Stimulated activated naive B cell treated with anti-CD40 and anti-IgM and Interleukin-4, amounts not matched to agents 10 μg/mL and 1 μg/mL and 100 μg/mL, for 72 hours (primary cell): Measurements from ENCODE around the gene CDC42.

Source experiments
- ATAC-seq, 2 donors: fragments of 150-1000 bp; cut with Tn5 transposase; replicated peaks; 2 replicates each; pipeline ENCODE4 v1.10.0; 2021; ENCODE audit warnings: moderate library complexity in 1 of 2
- DNase-seq: peaks from one replicate; pipeline ENCODE4 v3.0.0; 2021
- H3K27ac Mint-ChIP-seq: one replicate; pipeline ENCODE4 v1.8.0; 2022; ENCODE audit warnings: mild to moderate bottlenecking, mixed read lengths
- H3K27me3 Mint-ChIP-seq, 2 donors: one replicate each; pipeline ENCODE4 v1.8.0; 2022; ENCODE audit warnings: mixed read lengths in 2 of 2
- H3K36me3 Mint-ChIP-seq, 2 donors: one replicate each; pipeline ENCODE4 v1.8.0; 2022; ENCODE audit warnings: mixed read lengths in 2 of 2, mild to moderate bottlenecking in 1 of 2
- H3K4me1 Mint-ChIP-seq, 2 donors: one replicate each; pipeline ENCODE4 v1.8.0; 2022; ENCODE audit warnings: mixed read lengths in 2 of 2, mild to moderate bottlenecking in 1 of 2
- H3K4me3 Mint-ChIP-seq, 2 donors: one replicate each; pipeline ENCODE4 v1.8.0; 2022; ENCODE audit warnings: mild to moderate bottlenecking in 2 of 2, mixed read lengths in 2 of 2, moderate library complexity in 1 of 2
- H3K9me3 Mint-ChIP-seq, 2 donors: one replicate each; pipeline ENCODE4 v1.8.0; 2022; ENCODE audit warnings: mixed read lengths in 2 of 2, mild to moderate bottlenecking in 1 of 2

The CDC42 gene

GRCh38 chr1:22114083-22115012 lies 61.8 kb downstream of the CDC42 start:
- no peak overlapping the region for H3K4me3 Mint-ChIP-seq
- H3K9me3 Mint-ChIP-seq = no peaks in the 10 kb centered on the region
- peak overlapping the region; percentile 87 for H3K27ac Mint-ChIP-seq
- H3K27me3 Mint-ChIP-seq = no peaks in the 10 kb centered on the region
- H3K36me3 Mint-ChIP-seq = peaks cover 32 to 59% of the 10 kb centered on the region in 2 donors
- peaks cover 58 to 81% of the 10 kb centered on the region in 2 donors for H3K4me1 Mint-ChIP-seq
- ATAC-seq = no peak
- no peak for DNase-seq

- H3K9me3 Mint-ChIP-seq = no peaks in the 10 kb centered on the region
- no peak overlapping the region for H3K4me3 Mint-ChIP-seq
- H3K27ac Mint-ChIP-seq = peak overlapping the region; percentile 87
- no peaks in the 10 kb centered on the region for H3K27me3 Mint-ChIP-seq
- DNase-seq (no peak), ATAC-seq (no peak)
- H3K36me3 Mint-ChIP-seq = peaks cover 37 to 65% of the 10 kb centered on the region in 2 donors
- H3K4me1 Mint-ChIP-seq = peaks cover 58 to 86% of the 10 kb centered on the region in 2 donors
Measured at GRCh38 chr1:22115286-22115685, 62.8 kb downstream of the CDC42 start.

GRCh38 chr1:22117238-22117637 lies 64.7 kb downstream of the CDC42 start:
- no peaks in the 10 kb centered on the region for H3K27me3 Mint-ChIP-seq
- peaks cover 57 to 90% of the 10 kb centered on the region in 2 donors for H3K4me1 Mint-ChIP-seq
- no peak for DNase-seq
- no peak for ATAC-seq
- peak overlapping the region; percentile 70 for H3K27ac Mint-ChIP-seq
- peaks cover 50 to 69% of the 10 kb centered on the region in 2 donors for H3K36me3 Mint-ChIP-seq
- peak overlapping the region in 1 of 2 donors; percentile 46 for H3K4me3 Mint-ChIP-seq
- no peaks in the 10 kb centered on the region for H3K9me3 Mint-ChIP-seq

GRCh38 chr1:22117851-22118250 lies 65.3 kb downstream of the CDC42 start:
- DNase-seq (no peak), ATAC-seq (no peak)
- H3K9me3 Mint-ChIP-seq = no peaks in the 10 kb centered on the region
- H3K4me3 Mint-ChIP-seq = no peak overlapping the region
- peak overlapping the region; percentile 52 for H3K27ac Mint-ChIP-seq
- H3K4me1 Mint-ChIP-seq = peaks cover 55 to 85% of the 10 kb centered on the region in 2 donors
- H3K27me3 Mint-ChIP-seq = no peaks in the 10 kb centered on the region
- peaks cover 48 to 67% of the 10 kb centered on the region in 2 donors for H3K36me3 Mint-ChIP-seq

GRCh38 chr1:22118291-22118992 lies 65.9 kb downstream of the CDC42 start:
- peak in 1 of 2 donors; percentile 9 for ATAC-seq
- H3K4me1 Mint-ChIP-seq = peaks cover 50 to 79% of the 10 kb centered on the region in 2 donors
- H3K36me3 Mint-ChIP-seq = peaks cover 43 to 61% of the 10 kb centered on the region in 2 donors
- H3K4me3 Mint-ChIP-seq = peak overlapping the region in 1 of 2 donors; percentile 47
- H3K27ac Mint-ChIP-seq = peak overlapping the region; percentile 89
- no peak for DNase-seq
- no peaks in the 10 kb centered on the region for H3K27me3 Mint-ChIP-seq
- no peaks in the 10 kb centered on the region for H3K9me3 Mint-ChIP-seq

GRCh38 chr1:22119626-22120468 lies 67.3 kb downstream of the CDC42 start:
- H3K4me1 Mint-ChIP-seq = peaks cover 43 to 65% of the 10 kb centered on the region in 2 donors
- peak overlapping the region; percentile 9 for H3K27ac Mint-ChIP-seq
- no peaks in the 10 kb centered on the region for H3K27me3 Mint-ChIP-seq
- H3K4me3 Mint-ChIP-seq = no peak overlapping the region
- peaks cover 45 to 58% of the 10 kb centered on the region in 2 donors for H3K36me3 Mint-ChIP-seq
- no peaks in the 10 kb centered on the region for H3K9me3 Mint-ChIP-seq
- ATAC-seq = no peak
- DNase-seq = no peak

- H3K27ac Mint-ChIP-seq = peak overlapping the region; percentile 65
Measured at GRCh38 chr1:22120469-22120790, 67.9 kb downstream of the CDC42 start.

GRCh38 chr1:22121421-22121911 lies 69.0 kb downstream of the CDC42 start:
- H3K4me3 Mint-ChIP-seq = no peak overlapping the region
- H3K27ac Mint-ChIP-seq = no peak overlapping the region
- peaks cover 47 to 48% of the 10 kb centered on the region in 2 donors for H3K36me3 Mint-ChIP-seq
- no peaks in the 10 kb centered on the region for H3K9me3 Mint-ChIP-seq
- DNase-seq (no peak), ATAC-seq (no peak)
- H3K4me1 Mint-ChIP-seq = peaks cover 32 to 59% of the 10 kb centered on the region in 2 donors
- H3K27me3 Mint-ChIP-seq = no peaks in the 10 kb centered on the region

More at GRCh38 chr1:22120469-22120790, 67.9 kb downstream of the CDC42 start:
- ATAC-seq (no peak), DNase-seq (no peak)
- Mint-ChIP-seq H3K4me3 (no peak overlapping the region), H3K27me3 (no peaks in the 10 kb centered on the region), H3K9me3 (no peaks in the 10 kb centered on the region), H3K36me3 (peaks cover 44 to 53% of the 10 kb centered on the region in 2 donors), H3K4me1 (peaks cover 37 to 63% of the 10 kb centered on the region in 2 donors)

GRCh38 chr1:22122273-22123070 lies 70.0 kb downstream of the CDC42 start:
- ATAC-seq (no peak), DNase-seq (no peak)
- peaks cover 38 to 47% of the 10 kb centered on the region in 2 donors for H3K36me3 Mint-ChIP-seq
- H3K27ac Mint-ChIP-seq = no peak overlapping the region
- H3K9me3 Mint-ChIP-seq = no peaks in the 10 kb centered on the region
- no peaks in the 10 kb centered on the region for H3K27me3 Mint-ChIP-seq
- H3K4me1 Mint-ChIP-seq = peaks cover 24 to 52% of the 10 kb centered on the region in 2 donors
- no peak overlapping the region for H3K4me3 Mint-ChIP-seq

GRCh38 chr1:22123071-22123390 lies 70.5 kb downstream of the CDC42 start:
- ATAC-seq (no peak), DNase-seq (no peak)
- no peak overlapping the region for H3K27ac Mint-ChIP-seq
- H3K27me3 Mint-ChIP-seq = no peaks in the 10 kb centered on the region
- H3K9me3 Mint-ChIP-seq = no peaks in the 10 kb centered on the region
- no peak overlapping the region for H3K4me3 Mint-ChIP-seq
- H3K36me3 Mint-ChIP-seq = peaks cover 35 to 43% of the 10 kb centered on the region in 2 donors
- peaks cover 19 to 46% of the 10 kb centered on the region in 2 donors for H3K4me1 Mint-ChIP-seq

GRCh38 chr1:22123901-22124404 lies 71.4 kb downstream of the CDC42 start:
- peaks cover 28 to 37% of the 10 kb centered on the region in 2 donors for H3K36me3 Mint-ChIP-seq

GRCh38 chr1:22124592-22125229 lies 72.2 kb downstream of the CDC42 start:
- Mint-ChIP-seq H3K9me3 (no peaks in the 10 kb centered on the region), H3K4me3 (no peak overlapping the region), H3K4me1 (peaks cover 8 to 29% of the 10 kb centered on the region in 2 donors), H3K36me3 (peaks cover 23 to 33% of the 10 kb centered on the region in 2 donors), H3K27me3 (no peaks in the 10 kb centered on the region), H3K27ac (peak overlapping the region; percentile 53)
- DNase-seq (no peak), ATAC-seq (no peak)

More at GRCh38 chr1:22123901-22124404, 71.4 kb downstream of the CDC42 start:
- DNase-seq (no peak), ATAC-seq (no peak)
- H3K27ac Mint-ChIP-seq = peak overlapping the region; percentile 42
- no peak overlapping the region for H3K4me3 Mint-ChIP-seq
- H3K27me3 Mint-ChIP-seq = no peaks in the 10 kb centered on the region
- H3K4me1 Mint-ChIP-seq = peaks cover 10 to 37% of the 10 kb centered on the region in 2 donors
- H3K9me3 Mint-ChIP-seq = no peaks in the 10 kb centered on the region

GRCh38 chr1:22126531-22126930 lies 74.0 kb downstream of the CDC42 start:
- ATAC-seq (peak; percentile 12 to 38), DNase-seq (no peak)
- no peaks in the 10 kb centered on the region for H3K27me3 Mint-ChIP-seq
- H3K27ac Mint-ChIP-seq = no peak overlapping the region
- peaks cover 19 to 20% of the 10 kb centered on the region in 2 donors for H3K36me3 Mint-ChIP-seq
- peaks cover 6 to 17% of the 10 kb centered on the region in 2 donors for H3K4me1 Mint-ChIP-seq
- no peaks in the 10 kb centered on the region for H3K9me3 Mint-ChIP-seq
- no peak overlapping the region for H3K4me3 Mint-ChIP-seq
